ENCODE data around the gene BMPR1A.
"Not testable (repeated sequence)": the region's sequence is repeated elsewhere in the genome, so short reads cannot be mapped to it uniquely, and the experiment has no call there.

BMPR1A gene

GRCh38 chr10:86945361-86946212, 189.2 kb downstream of the BMPR1A start:
- no peak for TF ChIP-seq ZFP3 (CRISPR knock-in tag; IDR thresholded peaks at IDR 0.05)
- peak; percentile 70 for ATAC-seq

- peak; percentile 45 for ATAC-seq
Observed at GRCh38 chr10:86946213-86947155, 190.1 kb downstream of the BMPR1A start.

GRCh38 chr10:86947806-86948205, 191.4 kb downstream of the BMPR1A start:
- not testable (repeated sequence) for ATAC-seq

More at GRCh38 chr10:86946213-86947155, 190.1 kb downstream of the BMPR1A start:
- TF ChIP-seq GLIS3 (CRISPR knock-in tag; IDR thresholded peaks at IDR 0.05) (no peak), ARNTL (CRISPR knock-in tag; IDR thresholded peaks at IDR 0.05; ENCODE audit: borderline replicate concordance, low read depth) (no peak), ISL1 (CRISPR knock-in tag; IDR thresholded peaks at IDR 0.05) (no peak), ZNF8 (CRISPR knock-in tag; IDR thresholded peaks at IDR 0.05) (no peak), SNAI2 (CRISPR knock-in tag; IDR thresholded peaks at IDR 0.05) (no peak), ZFP3 (CRISPR knock-in tag; IDR thresholded peaks at IDR 0.05) (no peak)

- TF ChIP-seq ZC3H10 (CRISPR knock-in tag; IDR thresholded peaks at IDR 0.05) = no peak
- TF ChIP-seq TCF4 (CRISPR knock-in tag; IDR thresholded peaks at IDR 0.05; ENCODE audit: borderline replicate concordance) = no peak
- TF ChIP-seq TSHZ2 (CRISPR knock-in tag; IDR thresholded peaks at IDR 0.05) = no peak
- TF ChIP-seq ZNF8 (CRISPR knock-in tag; IDR thresholded peaks at IDR 0.05) = no peak
- TF ChIP-seq POU6F1 (CRISPR knock-in tag; IDR thresholded peaks at IDR 0.05; ENCODE audit: borderline replicate concordance, low read depth) = no peak
- no peak for TF ChIP-seq RARB (CRISPR knock-in tag; IDR thresholded peaks at IDR 0.05)
- no peak for TF ChIP-seq OSR1 (CRISPR knock-in tag; IDR thresholded peaks at IDR 0.05)
- TF ChIP-seq PATZ1 (CRISPR knock-in tag; IDR thresholded peaks at IDR 0.05; ENCODE audit: borderline replicate concordance) = no peak
- no peak for TF ChIP-seq SNAI2 (CRISPR knock-in tag; IDR thresholded peaks at IDR 0.05)
- TF ChIP-seq, protein P1, sequence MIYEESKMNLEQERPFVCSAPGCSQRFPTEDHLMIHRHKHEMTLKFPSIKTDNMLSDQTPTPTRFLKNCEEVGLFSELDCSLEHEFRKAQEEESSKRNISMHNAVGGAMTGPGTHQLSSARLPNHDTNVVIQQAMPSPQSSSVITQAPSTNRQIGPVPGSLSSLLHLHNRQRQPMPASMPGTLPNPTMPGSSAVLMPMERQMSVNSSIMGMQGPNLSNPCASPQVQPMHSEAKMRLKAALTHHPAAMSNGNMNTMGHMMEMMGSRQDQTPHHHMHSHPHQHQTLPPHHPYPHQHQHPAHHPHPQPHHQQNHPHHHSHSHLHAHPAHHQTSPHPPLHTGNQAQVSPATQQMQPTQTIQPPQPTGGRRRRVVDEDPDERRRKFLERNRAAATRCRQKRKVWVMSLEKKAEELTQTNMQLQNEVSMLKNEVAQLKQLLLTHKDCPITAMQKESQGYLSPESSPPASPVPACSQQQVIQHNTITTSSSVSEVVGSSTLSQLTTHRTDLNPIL (CRISPR knock-in tag; IDR thresholded peaks at IDR 0.05; ENCODE audit: low read depth) = no peak
- TF ChIP-seq CSDC2 (CRISPR knock-in tag; IDR thresholded peaks at IDR 0.05) = no peak
- TF ChIP-seq ISL1 (CRISPR knock-in tag; IDR thresholded peaks at IDR 0.05) = no peak
- ATAC-seq = no peak
Observed at GRCh38 chr10:86950349-86950748, 193.9 kb downstream of the BMPR1A start.

DNA sequence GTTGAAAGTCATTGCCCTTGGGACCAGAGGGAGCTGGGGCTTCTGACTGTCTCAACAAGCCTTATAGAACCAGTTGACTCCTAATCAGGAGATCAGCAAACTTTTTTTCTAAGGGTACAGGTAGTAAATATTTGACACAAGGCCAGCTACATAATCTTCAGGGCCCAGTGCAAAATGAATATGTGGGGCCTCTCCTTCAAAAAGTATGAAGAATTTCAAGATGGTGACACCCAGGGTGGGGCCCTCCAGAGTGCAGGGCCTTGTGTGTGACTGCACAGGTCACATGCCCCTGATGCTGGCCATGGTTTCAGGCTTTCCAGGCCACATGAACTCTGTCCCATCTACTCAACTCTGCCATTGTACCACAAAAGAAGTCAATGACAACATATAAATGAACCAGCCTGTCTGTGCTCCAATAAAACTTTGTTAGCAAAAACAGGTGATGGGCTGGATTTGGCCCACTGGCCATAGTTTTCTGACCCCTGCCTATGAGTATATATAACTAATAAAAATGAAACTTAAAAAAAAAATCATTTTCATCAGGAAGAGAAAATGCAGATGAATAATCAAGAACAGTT, 194.9 kb downstream of the BMPR1A start:
- ATAC-seq = no peak
- TF ChIP-seq TCF4 (CRISPR knock-in tag; IDR thresholded peaks at IDR 0.05; ENCODE audit: borderline replicate concordance) = no peak
- TF ChIP-seq POU6F1 (CRISPR knock-in tag; IDR thresholded peaks at IDR 0.05; ENCODE audit: borderline replicate concordance, low read depth) = no peak
- no peak for TF ChIP-seq PPARA (CRISPR knock-in tag; IDR thresholded peaks at IDR 0.05; ENCODE audit: borderline replicate concordance)
- no peak for TF ChIP-seq BACH2 (CRISPR knock-in tag; IDR thresholded peaks at IDR 0.05; ENCODE audit: borderline replicate concordance)
- no peak for TF ChIP-seq ZNF565 (CRISPR knock-in tag; conservative IDR thresholded peaks at IDR 0.05; ENCODE audit: low read depth)
- TF ChIP-seq, protein P1 (CRISPR knock-in tag; IDR thresholded peaks at IDR 0.05; ENCODE audit: low read depth) = no peak
- TF ChIP-seq ISL1 (CRISPR knock-in tag; IDR thresholded peaks at IDR 0.05) = no peak
- no peak for TF ChIP-seq TOX (CRISPR knock-in tag; IDR thresholded peaks at IDR 0.05; ENCODE audit: borderline replicate concordance)

Data from SK-N-SH treated with all-trans-retinoic acid at 6 μM for 48 hours (cell line).